ENCODE measurements around the gene PREX1.

PREX1 gene

DNA sequence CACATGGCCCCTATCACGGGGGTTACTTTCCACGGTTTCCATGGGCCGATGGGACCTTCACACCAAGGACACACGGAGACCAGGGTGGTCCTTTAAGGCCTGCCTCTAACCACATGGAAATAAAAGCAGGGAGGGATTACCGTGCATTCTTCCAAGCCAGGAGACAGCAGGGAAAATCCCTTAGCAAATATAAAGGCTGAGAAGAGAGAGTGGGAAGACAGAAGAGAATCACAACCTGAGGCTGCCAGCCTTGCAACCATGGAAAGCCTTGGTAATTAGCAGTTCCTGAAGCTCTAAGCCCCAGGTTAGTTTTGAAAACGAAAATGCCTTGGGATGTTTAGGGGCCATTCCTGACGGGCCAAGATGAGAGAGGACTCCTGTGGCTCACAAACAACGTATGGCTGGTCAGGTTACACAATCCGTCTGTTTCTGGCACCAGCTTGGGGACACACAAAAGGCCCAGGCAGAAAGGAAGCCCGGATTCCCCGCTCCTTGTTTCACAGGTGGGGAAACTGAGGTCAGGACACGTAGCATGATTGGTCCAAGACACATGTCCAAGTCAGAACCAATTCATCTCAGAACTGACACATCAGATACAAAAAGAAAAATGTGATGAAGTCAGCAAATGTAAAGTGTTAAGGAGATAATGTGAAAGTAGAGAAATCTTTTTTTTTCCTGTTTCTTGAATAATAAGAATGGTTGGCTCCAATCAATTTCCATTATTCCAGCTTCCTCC is 2.8 kb downstream of the PREX1 start:
- H3K4me1 Mint-ChIP-seq = peaks cover 78% of the 10 kb centered on the region

DNA sequence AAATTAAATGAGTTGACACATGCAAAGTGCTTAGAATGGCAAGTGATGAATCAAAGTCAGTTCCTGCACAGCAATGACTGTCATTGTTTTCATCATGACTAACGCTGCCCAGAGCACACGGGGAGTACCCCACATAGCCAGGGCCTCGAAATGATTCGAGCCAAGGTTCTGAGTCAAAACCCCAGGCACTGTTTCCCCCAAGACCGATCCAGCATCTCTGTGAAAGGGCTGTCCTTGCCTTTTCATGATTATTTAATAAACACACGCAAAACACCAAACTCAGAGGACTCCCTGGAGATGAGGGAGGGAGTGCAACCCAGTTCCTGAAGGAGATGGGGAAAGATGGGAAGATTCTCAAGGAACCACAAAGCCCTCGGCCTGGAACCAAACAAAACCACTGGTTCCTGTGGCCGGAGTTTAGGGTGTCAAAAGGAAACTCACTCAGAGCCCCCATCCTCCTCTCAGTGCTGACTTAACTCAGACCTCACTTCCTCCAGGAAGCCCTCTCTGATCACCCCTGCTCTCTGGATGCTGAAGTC is 3.8 kb downstream of the PREX1 start:
- Mint-ChIP-seq H3K36me3 (peaks cover 17% of the 10 kb centered on the region), H3K4me3 (peak overlapping the region; percentile 100), H3K9me3 (no peaks in the 10 kb centered on the region), H3K27me3 (no peaks in the 10 kb centered on the region), H3K4me1 (peaks cover 82% of the 10 kb centered on the region), H3K27ac (peak overlapping the region; percentile 96)
- peak; percentile 69 for ATAC-seq

More for the DNA sequence above, 2.8 kb downstream of the PREX1 start:
- H3K36me3 Mint-ChIP-seq = peaks cover 12% of the 10 kb centered on the region
- peak overlapping the region; percentile 100 for H3K4me3 Mint-ChIP-seq
- H3K27me3 Mint-ChIP-seq = no peaks in the 10 kb centered on the region
- no peak for ATAC-seq
- peak overlapping the region; percentile 96 for H3K27ac Mint-ChIP-seq
- no peaks in the 10 kb centered on the region for H3K9me3 Mint-ChIP-seq

DNA sequence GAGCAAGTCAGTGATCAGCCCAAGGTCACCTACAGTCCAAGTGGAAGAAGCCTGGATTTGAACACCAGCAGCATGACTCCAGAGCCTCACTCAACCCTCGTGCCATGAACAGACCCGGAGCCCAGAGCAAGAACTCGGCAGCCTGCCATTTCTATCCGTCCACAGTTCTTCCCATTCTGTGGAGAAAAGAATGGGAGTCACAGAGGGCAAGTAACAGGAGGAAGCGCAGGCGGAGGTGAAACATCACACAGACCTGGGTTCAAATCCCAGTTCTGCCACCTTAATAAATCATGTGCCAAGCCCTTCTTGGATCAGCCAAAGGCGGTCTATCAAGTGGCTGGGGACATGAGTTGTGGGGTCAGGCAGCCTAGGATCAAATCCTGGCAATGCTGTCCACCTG is 4.3 kb downstream of the PREX1 start:
- H3K27ac Mint-ChIP-seq = peak overlapping the region; percentile 96
- H3K4me3 Mint-ChIP-seq = peak overlapping the region; percentile 100
- H3K27me3 Mint-ChIP-seq = no peaks in the 10 kb centered on the region
- peaks cover 82% of the 10 kb centered on the region for H3K4me1 Mint-ChIP-seq
- H3K36me3 Mint-ChIP-seq = peaks cover 19% of the 10 kb centered on the region
- no peaks in the 10 kb centered on the region for H3K9me3 Mint-ChIP-seq
- no peak for ATAC-seq

DNA sequence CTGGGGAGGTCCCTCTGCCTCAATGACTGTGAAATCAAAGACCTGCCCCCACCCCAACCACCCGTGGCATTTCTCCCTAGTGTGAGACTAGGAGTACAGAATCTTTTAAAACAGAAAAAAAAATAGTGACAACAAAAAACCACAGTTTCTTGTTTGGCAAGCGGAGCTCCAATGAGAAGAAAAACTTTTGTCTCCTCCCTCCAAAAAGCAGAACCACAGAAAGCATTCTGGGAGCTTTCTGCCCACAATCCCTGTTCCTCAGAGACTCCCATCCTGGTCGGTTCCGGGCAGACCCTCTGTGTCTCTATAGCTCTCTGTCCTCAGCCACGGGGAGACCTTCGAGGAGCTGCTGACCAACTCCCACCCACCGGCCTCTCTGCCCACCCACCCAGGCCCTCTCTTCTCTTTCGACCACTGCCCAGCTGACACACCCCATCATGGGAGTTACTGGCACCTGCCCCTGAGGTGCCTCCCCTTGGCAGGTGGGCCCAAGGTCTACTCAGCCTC is 4.9 kb downstream of the PREX1 start:
- Mint-ChIP-seq H3K9me3 (no peaks in the 10 kb centered on the region), H3K36me3 (peaks cover 19% of the 10 kb centered on the region), H3K4me1 (peaks cover 85% of the 10 kb centered on the region), H3K27ac (peak overlapping the region; percentile 96), H3K27me3 (no peaks in the 10 kb centered on the region), H3K4me3 (peak overlapping the region; percentile 100)
- ATAC-seq = no peak

DNA sequence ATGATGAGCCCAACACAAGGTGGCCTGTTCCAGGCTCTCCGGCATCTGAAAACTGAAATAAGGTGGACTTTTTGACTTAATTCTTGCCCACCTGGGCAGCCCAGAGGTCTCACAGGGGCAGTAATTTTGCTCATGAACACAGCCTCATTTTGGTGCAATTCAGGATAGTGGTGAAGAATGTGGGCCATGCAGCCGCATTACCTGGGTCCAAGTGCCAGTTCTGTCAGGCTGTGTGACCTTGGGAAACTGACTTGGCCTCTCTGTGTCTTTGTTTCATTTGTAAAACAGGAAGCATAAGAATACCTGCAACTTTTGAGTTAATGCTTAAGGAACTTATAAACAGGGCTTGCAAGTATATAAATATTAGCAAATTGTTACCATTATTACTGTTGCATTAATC is 5.6 kb downstream of the PREX1 start:
- Mint-ChIP-seq H3K36me3 (peaks cover 24% of the 10 kb centered on the region), H3K9me3 (no peaks in the 10 kb centered on the region), H3K4me1 (peaks cover 92% of the 10 kb centered on the region), H3K4me3 (no peak overlapping the region), H3K27me3 (no peaks in the 10 kb centered on the region), H3K27ac (peak overlapping the region; percentile 96)
- ATAC-seq = no peak

DNA sequence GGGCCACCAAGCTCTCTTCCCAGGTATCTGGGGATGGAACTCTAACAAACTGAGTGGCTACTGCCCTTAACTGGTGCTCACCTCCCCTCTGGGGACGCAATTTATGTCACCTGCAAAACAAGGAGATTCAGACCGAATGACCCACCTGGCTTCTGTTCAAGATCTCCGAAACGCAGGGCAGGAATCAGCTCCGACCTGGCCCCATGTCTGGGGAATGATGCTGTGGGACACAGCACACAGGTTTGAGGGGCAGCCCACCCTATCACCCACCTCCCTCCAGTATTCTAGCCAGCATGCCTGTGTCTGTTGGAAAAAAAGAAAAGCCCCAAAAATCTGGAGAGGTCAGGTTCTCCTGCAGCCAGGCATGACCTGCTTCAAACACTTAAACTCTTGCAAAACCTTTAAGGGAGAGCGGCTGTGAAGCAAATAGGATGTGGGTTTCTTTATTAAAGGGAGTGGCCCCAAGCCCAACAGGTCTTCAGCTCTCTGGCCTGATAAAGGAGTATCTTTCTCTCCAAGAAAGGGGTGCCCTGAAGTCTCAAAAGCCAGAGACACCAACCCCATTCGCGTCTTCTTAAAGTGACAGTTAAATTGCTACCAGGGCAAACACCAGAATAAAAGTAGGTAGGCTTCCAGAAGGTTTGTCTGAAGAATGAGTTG is 6.4 kb downstream of the PREX1 start:
- peaks cover 21% of the 10 kb centered on the region for H3K36me3 Mint-ChIP-seq
- ATAC-seq = peak; percentile 43

DNA sequence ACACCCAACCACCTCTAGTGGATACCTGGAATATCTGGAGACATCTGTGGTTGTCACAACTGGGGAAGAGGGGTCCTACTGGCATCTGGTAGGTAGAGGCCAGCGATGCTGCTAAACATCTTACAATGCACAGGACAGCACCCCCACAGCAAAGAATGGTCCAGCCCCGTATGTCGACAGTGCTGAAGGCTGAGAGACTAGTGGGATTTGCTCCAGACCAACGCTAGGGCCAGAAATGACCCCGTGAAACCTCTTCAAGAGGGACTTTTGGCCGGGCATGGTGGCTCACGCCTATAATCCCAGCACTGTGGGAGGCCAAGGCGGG is 7.2 kb downstream of the PREX1 start:
- no peaks in the 10 kb centered on the region for H3K9me3 Mint-ChIP-seq
- peaks cover 16% of the 10 kb centered on the region for H3K36me3 Mint-ChIP-seq
- no peaks in the 10 kb centered on the region for H3K27me3 Mint-ChIP-seq
- ATAC-seq = no peak
- peak overlapping the region; percentile 65 for H3K4me3 Mint-ChIP-seq
- no peak overlapping the region for H3K27ac Mint-ChIP-seq
- peaks cover 94% of the 10 kb centered on the region for H3K4me1 Mint-ChIP-seq

More for the DNA sequence above, 6.4 kb downstream of the PREX1 start:
- Mint-ChIP-seq H3K4me3 (peak overlapping the region; percentile 65), H3K9me3 (no peaks in the 10 kb centered on the region), H3K4me1 (peaks cover 100% of the 10 kb centered on the region), H3K27me3 (no peaks in the 10 kb centered on the region), H3K27ac (no peak overlapping the region)

DNA sequence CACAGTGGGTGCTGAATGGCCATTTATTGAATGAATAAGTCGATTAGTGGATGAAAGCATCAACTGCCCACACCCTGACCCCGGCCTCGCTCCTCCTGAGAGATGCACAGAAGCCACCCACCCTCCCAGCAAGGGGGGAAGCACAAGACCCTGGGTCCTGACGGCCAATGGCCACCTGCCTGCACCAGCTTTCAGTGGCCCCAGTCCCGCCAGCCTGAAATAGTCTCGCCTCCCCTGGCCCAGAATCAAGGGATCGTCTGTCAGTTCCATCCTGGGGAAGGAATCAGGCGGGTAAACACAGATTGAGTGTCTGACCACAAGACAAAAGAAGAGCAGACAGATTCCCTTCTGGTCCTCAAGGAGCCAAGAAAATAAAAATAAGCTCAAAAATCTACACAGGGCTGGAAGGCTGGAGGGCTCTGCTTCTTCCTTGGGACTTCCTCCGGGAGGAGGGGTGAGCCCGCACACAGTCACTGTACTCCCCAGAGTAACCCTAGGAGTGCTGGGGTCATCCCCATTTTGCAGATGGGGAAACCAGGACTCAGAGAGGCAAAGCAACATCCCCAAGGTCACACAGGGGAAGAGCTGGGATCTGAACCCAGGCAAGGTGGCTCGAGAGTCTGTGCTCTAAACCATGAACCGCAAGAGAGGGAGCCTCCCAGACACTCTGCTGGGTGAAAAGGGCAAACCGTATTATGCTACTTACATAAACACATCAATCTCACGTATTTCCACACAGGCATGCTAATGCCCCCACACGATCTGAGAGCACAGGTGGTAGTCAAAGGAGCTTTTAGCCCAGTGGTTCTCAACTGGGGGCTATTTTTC is 7.8 kb downstream of the PREX1 start:
- Mint-ChIP-seq H3K4me1 (peaks cover 89% of the 10 kb centered on the region), H3K9me3 (no peaks in the 10 kb centered on the region), H3K27ac (no peak overlapping the region), H3K36me3 (peaks cover 16% of the 10 kb centered on the region), H3K27me3 (no peaks in the 10 kb centered on the region), H3K4me3 (peak overlapping the region; percentile 65)
- no peak for ATAC-seq

DNA sequence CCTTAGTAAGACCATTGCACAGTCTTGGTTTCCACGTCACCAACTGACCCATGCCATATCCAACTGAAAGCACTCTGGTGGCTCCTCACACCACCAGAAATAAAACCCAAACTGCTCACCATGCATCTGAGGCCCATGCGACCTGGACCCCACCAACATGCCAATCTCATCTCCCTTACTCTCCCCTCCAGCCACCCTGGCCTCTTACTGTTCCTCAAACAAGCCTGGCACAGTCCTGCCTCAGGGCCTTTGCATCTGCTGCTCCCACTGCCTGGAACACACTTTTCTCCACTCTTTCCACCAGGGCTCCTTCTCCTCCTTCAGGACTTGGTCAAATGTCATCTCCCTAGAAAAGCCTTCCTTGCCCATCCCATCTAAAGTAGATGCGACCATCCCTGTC is 8.7 kb downstream of the PREX1 start:
- H3K36me3 Mint-ChIP-seq = peaks cover 16% of the 10 kb centered on the region
- H3K27ac Mint-ChIP-seq = no peak overlapping the region
- no peak for ATAC-seq
- H3K9me3 Mint-ChIP-seq = no peaks in the 10 kb centered on the region
- H3K27me3 Mint-ChIP-seq = no peaks in the 10 kb centered on the region
- H3K4me1 Mint-ChIP-seq = peaks cover 79% of the 10 kb centered on the region
- peak overlapping the region; percentile 65 for H3K4me3 Mint-ChIP-seq

DNA sequence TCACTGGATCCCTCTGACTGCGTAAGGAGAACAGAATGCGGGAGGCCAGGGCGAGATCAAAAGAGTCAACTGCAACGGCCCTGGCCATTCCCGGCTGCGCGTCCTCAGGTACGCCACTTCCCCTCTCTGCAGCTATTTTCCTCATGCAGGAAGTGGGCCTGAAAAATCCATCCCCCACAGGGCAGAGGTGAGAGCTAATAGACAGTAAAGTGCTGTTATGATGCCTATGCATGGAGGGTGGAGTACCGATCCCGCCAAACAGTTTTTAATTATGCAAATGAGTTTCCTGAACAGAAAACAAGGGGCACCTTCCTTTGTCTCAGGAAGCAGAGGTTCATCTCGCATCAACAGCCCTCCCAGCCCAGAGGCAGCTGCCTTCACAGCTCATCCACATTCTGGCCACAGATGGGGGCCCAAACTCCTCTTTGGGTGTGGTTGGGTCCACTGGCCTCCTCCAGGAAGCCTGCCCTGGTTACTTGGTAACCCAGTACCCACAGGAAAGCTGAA is 9.3 kb downstream of the PREX1 start:
- Mint-ChIP-seq H3K4me1 (peaks cover 74% of the 10 kb centered on the region), H3K9me3 (no peaks in the 10 kb centered on the region), H3K4me3 (peak overlapping the region; percentile 65), H3K27me3 (no peaks in the 10 kb centered on the region), H3K27ac (no peak overlapping the region), H3K36me3 (peaks cover 16% of the 10 kb centered on the region)
- ATAC-seq = peak; percentile 82

DNA sequence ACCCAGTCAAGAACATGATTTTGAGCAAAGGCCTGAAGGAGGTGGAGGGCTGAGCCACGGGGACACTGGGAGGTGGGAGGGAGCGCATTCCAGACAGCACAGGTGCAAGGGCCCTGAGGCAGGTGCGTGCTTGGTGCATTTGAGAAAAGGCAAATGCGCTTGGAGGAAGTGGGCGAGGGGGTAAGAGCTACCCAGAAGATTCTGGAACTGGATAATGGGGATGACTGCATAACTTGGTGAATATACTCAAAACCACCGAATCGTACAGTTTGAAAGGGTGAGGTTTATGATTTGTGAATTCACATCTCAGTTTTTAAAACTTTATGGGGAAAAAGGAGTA is 9.8 kb downstream of the PREX1 start:
- Mint-ChIP-seq H3K9me3 (no peaks in the 10 kb centered on the region), H3K4me3 (peak overlapping the region; percentile 65), H3K36me3 (peaks cover 16% of the 10 kb centered on the region), H3K27me3 (no peaks in the 10 kb centered on the region), H3K27ac (no peak overlapping the region), H3K4me1 (peaks cover 68% of the 10 kb centered on the region)
- ATAC-seq = no peak

DNA sequence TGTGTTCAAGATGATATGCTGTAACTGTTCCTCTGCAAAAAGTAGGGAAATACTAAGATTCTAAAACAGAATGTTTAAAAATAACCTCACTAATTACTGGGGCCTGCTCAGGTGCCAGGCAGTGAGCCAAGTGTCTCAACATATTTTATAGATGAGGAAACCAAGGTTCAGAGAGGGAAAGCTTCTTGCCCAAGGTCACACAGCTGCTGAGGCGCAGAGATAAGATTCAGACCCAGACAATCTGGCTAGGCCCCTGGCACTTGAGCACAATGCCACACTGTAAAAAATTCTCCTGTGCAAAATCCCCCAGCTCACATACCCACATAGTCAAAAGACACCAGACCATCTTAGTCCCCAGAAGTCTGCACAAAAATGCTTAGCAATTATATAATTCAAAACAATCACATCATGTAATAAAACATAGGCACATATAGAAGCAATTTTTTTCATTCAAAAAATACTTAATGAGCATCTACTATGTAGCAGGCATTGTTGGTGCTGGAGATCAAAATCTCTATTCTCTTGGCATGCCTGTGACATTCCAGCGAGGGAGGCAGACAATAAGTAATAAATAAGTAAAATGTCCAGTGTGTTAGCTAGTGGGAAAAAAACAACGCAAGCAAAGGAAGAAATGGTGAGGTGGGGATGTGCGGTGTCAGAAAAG is 10.3 kb downstream of the PREX1 start:
- Mint-ChIP-seq H3K4me3 (peak overlapping the region; percentile 65), H3K27ac (no peak overlapping the region), H3K9me3 (no peaks in the 10 kb centered on the region), H3K4me1 (peaks cover 63% of the 10 kb centered on the region), H3K27me3 (no peaks in the 10 kb centered on the region), H3K36me3 (peaks cover 16% of the 10 kb centered on the region)
- ATAC-seq = no peak

DNA sequence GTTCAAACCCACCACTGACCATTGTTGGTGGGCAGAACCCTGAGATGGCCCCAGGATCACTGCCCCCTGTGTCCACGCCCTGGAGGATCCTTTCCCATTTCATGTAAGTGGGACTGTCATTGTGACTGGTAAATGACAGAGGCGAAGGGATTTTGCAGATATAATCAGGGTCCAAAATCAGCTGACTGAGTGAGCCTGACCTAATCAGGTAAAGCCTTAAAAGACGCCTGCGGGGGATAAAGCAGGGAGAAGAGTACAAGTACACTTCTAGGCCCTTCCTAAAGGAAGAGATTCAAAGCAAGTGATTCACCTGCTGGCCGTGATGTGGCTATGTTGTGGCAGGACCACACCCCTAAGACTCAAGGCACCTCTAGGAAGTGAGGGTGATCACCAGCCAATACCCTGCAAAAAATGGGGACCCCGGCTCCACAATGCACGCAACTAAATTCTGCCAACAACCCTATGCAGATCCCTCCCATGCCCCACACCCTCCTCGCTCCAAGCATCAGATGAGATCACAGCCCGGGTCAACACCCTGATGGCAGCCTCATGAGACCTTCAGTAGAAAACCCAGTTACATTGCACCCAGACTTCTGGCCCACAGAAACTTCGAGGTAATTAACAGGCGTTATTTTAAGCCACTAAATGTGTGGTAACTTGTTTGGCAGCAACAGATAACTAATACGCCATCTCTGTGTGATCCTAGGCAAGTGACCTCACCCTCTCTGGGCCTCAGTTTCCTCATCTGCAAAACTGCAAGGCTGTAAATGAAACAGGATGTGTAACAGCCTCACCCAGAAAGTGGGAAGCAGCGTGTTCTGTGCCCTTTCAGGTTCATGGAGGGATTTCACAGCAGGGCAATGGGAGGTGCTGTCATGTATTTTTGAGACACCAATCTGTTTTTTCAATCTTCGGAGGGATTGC is 11.3 kb downstream of the PREX1 start:
- Mint-ChIP-seq H3K27ac (no peak overlapping the region), H3K27me3 (no peaks in the 10 kb centered on the region), H3K4me1 (peaks cover 59% of the 10 kb centered on the region), H3K36me3 (peaks cover 20% of the 10 kb centered on the region), H3K9me3 (no peaks in the 10 kb centered on the region), H3K4me3 (no peak overlapping the region)
- no peak for ATAC-seq

DNA sequence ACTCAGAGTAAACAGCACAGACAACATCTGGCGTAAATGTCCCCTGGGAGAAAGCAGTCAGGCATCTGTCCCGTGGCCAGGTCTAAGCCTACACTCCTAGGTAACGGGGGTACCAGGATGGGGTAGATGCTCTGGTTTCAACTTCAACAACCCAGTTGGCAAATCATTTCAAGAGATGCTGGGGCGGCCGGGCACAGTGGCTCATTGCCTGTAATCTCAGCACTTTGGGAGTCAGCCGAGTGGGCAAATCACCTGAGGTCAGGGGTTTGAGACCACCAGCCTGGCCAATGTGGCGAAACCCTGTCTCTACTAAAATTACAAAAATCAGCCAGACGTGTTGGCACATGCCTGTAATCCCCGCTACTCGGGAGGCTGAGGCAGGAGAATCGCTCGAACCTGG is 12.3 kb downstream of the PREX1 start:
- peak overlapping the region; percentile 35 for H3K4me3 Mint-ChIP-seq

More for the DNA sequence above, 12.3 kb downstream of the PREX1 start:
- ATAC-seq = no peak
- no peak overlapping the region for H3K27ac Mint-ChIP-seq
- H3K4me1 Mint-ChIP-seq = peaks cover 53% of the 10 kb centered on the region
- H3K36me3 Mint-ChIP-seq = peaks cover 18% of the 10 kb centered on the region
- H3K9me3 Mint-ChIP-seq = no peaks in the 10 kb centered on the region
- H3K27me3 Mint-ChIP-seq = no peaks in the 10 kb centered on the region

Measured in stimulated activated memory B cell treated with anti-CD40 and anti-IgM and Interleukin-4, amounts not matched to agents 10 μg/mL and 1 μg/mL and 100 μg/mL, for 72 hours (primary cell).